Keratinocyte (primary cell): ENCODE results near the gene FGGY. TPM values are rescaled to one million over a fixed set of nuclear protein-coding genes. Genes with fewer than 3 reads are reported as not detected.

Experiments used
- DNase-seq: peaks from one replicate; pipeline ENCODE4 v3.0.0-alpha.2; 2011; ENCODE audit warnings: low read depth, missing footprints, low spot score
- FAIRE-seq: peaks from 2 replicates; lab custom pipeline; 2011; peaks lifted over from hg19 to GRCh38; lab: Jason Lieb, UNC
- H2AFZ ChIP-seq: 2 replicates; pipeline ENCODE4 v1.6.0; 2012; ENCODE audit warnings: low read length, control low read depth, inconsistent platforms; ENCODE audit not compliant: control insufficient read depth
- H3K27ac ChIP-seq: 2 replicates; pipeline ENCODE4 v1.5.1; 2011; ENCODE audit warnings: low read length; ENCODE audit not compliant: control insufficient read depth, insufficient read depth
- H3K27me3 ChIP-seq: 3 replicates; pipeline ENCODE4 v1.6.0; 2011; ENCODE audit warnings: low read length; ENCODE audit not compliant: control insufficient read depth, insufficient read depth; ENCODE audit errors: extremely low read depth
- H3K36me3 ChIP-seq, 2 experiments: 2 replicates in 1 of 2; 3 replicates in 1 of 2; pipeline ENCODE4 v1.5.1; 2011; ENCODE audit warnings: low read length in 2 of 2, mild to moderate bottlenecking in 1 of 2; ENCODE audit not compliant: control insufficient read depth in 2 of 2, insufficient read depth in 2 of 2; ENCODE audit errors: extremely low read depth in 1 of 2
- H3K4me1 ChIP-seq: 3 replicates; pipeline ENCODE4 v1.5.1; 2011; ENCODE audit warnings: low read length; ENCODE audit not compliant: control insufficient read depth, insufficient read depth; ENCODE audit errors: extremely low read depth
- H3K4me2 ChIP-seq: 3 replicates; pipeline ENCODE4 v1.6.0; 2011; ENCODE audit warnings: low read depth, low read length; ENCODE audit not compliant: control insufficient read depth, insufficient read depth; ENCODE audit errors: extremely low read depth
- H3K4me3 ChIP-seq, 3 experiments: fragments of 200-600 bp in 1 of 3; sonication (generic) in 1 of 3; 2 replicates in 2 of 3; 3 replicates in 1 of 3; pipeline ENCODE4 v1.5.1; 2011 to 2016; ENCODE audit warnings: low read length in 3 of 3, mild to moderate bottlenecking in 3 of 3, control low read depth in 2 of 3, inconsistent platforms in 1 of 3, low read depth in 1 of 3, mixed read lengths in 1 of 3, mixed run types in 1 of 3, moderate library complexity in 1 of 3; ENCODE audit not compliant: control insufficient read depth in 2 of 3, insufficient read depth in 2 of 3; ENCODE audit errors: extremely low read depth in 1 of 3
- H3K79me2 ChIP-seq: 2 replicates; pipeline ENCODE4 v1.6.0; 2012; ENCODE audit warnings: low read length; ENCODE audit not compliant: control insufficient read depth, insufficient read depth
- H3K9ac ChIP-seq: 3 replicates; pipeline ENCODE4 v1.6.0; 2011; ENCODE audit warnings: low read length; ENCODE audit not compliant: control insufficient read depth, insufficient read depth; ENCODE audit errors: extremely low read depth
- H3K9me1 ChIP-seq: 3 replicates; pipeline ENCODE4 v1.6.0; 2011; ENCODE audit warnings: low read length; ENCODE audit not compliant: control insufficient read depth, insufficient read depth; ENCODE audit errors: extremely low read depth
- H3K9me3 ChIP-seq: 2 replicates; pipeline ENCODE4 v1.5.1; 2012; ENCODE audit warnings: low read depth, low read length; ENCODE audit not compliant: control insufficient read depth
- H4K20me1 ChIP-seq: 3 replicates; pipeline ENCODE4 v1.6.0; 2011; ENCODE audit warnings: low read length; ENCODE audit not compliant: control insufficient read depth, insufficient read depth; ENCODE audit errors: extremely low read depth
- EZH2 ChIP-seq: IDR thresholded peaks from one replicate; pipeline ENCODE4 v1.6.1; 2012; ENCODE audit warnings: inconsistent platforms, mild to moderate bottlenecking, low read length, moderate library complexity
- dilution Hi-C: fragments of 300-500 bp; cut with MboI; formaldehyde crosslinking; loops from one replicate; pipeline ENCODE4 v1.7.0; 2020; ENCODE audit warnings: low sequenced_read_pairs; ENCODE audit not compliant: extremely low pct_ligation_motif_present
- polyA plus RNA-seq, 5 experiments: library from polyadenylated mRNA; depleted of rRNA in 3 of 5; stranded (reverse) in 3 of 5; stranded (forward) in 1 of 5; unstranded in 1 of 5; fragments of >200 nt; gene quantifications; 1 replicate in 1 of 5; 2 replicates in 3 of 5; 3 replicates in 1 of 5; pipeline versions ENCODE4 v1.2.1 to v1.2.3, GENCODE V29; 2011 to 2012; ENCODE audit warnings: missing spikeins in 2 of 5, low read depth in 1 of 5, low replicate concordance in 1 of 5
- TF ChIP-seq, protein P1 (sequence below), 3 experiments: IDR thresholded peaks in 1 of 3; conservative IDR thresholded peaks in 1 of 3; optimal IDR thresholded peaks in 1 of 3; 2 replicates in 2 of 3; 3 replicates in 1 of 3; pipeline versions ENCODE3 to v1.5.1; 2011; ENCODE audit warnings: low read length in 3 of 3, mild to moderate bottlenecking in 3 of 3, moderate library complexity in 2 of 3, control low read depth in 1 of 3, inconsistent platforms in 1 of 3; ENCODE audit not compliant: insufficient read depth in 2 of 3; ENCODE audit errors: extremely low read depth in 1 of 3

The FGGY gene
- polyA plus RNA-seq, 1 donor (not counting 4 experiments of a cell fraction or from before 2014, with no cell fraction given) = 16.6 TPM

DNA sequence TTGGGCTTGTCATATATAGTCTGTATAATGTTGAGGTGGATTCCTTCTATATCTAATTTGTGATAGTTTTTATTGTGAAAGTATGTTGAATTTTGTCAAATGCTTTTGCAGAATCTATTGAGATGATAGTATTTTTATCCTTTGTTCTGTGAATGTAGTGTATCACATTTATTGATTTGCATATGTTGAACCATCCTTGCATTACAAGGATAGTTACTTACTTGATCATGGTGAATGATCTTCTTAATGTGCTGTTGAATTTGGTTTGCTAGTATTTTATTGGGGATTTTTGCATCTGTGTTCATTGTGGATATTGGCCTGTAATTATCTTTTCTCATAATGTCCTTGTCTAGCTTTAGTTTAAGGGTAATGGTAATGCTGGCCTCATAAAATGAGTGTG is 8.3 kb downstream of the FGGY start:
- Histone ChIP-seq H3K27ac (no peak overlapping the region), H3K4me1 (peaks cover 7% of the 10 kb centered on the region), H3K9me1 (no peaks in the 10 kb centered on the region), H3K79me2 (no peaks in the 10 kb centered on the region), H3K4me2 (no peak overlapping the region), H2AFZ (no peak overlapping the region), H4K20me1 (no peaks in the 10 kb centered on the region), H3K4me3 (no peak overlapping the region), H3K9ac (no peak overlapping the region), H3K27me3 (no peaks in the 10 kb centered on the region), H3K9me3 (no peaks in the 10 kb centered on the region), H3K36me3 (no peaks in the 10 kb centered on the region)
- TF ChIP-seq, protein P1, sequence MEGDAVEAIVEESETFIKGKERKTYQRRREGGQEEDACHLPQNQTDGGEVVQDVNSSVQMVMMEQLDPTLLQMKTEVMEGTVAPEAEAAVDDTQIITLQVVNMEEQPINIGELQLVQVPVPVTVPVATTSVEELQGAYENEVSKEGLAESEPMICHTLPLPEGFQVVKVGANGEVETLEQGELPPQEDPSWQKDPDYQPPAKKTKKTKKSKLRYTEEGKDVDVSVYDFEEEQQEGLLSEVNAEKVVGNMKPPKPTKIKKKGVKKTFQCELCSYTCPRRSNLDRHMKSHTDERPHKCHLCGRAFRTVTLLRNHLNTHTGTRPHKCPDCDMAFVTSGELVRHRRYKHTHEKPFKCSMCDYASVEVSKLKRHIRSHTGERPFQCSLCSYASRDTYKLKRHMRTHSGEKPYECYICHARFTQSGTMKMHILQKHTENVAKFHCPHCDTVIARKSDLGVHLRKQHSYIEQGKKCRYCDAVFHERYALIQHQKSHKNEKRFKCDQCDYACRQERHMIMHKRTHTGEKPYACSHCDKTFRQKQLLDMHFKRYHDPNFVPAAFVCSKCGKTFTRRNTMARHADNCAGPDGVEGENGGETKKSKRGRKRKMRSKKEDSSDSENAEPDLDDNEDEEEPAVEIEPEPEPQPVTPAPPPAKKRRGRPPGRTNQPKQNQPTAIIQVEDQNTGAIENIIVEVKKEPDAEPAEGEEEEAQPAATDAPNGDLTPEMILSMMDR (optimal IDR thresholded peaks at IDR 0.05 in 1 of 3, IDR thresholded peaks at IDR 0.05 in 1 of 3, conservative IDR thresholded peaks at IDR 0.05 in 1 of 3; ENCODE audit: extremely low read depth in 1 of 3, insufficient read depth in 2 of 3, low read length in 3 of 3) = no peak
- no peak for TF ChIP-seq EZH2
- FAIRE-seq (no peak), DNase-seq (no peak)
- dilution Hi-C loops = no loop called here

DNA sequence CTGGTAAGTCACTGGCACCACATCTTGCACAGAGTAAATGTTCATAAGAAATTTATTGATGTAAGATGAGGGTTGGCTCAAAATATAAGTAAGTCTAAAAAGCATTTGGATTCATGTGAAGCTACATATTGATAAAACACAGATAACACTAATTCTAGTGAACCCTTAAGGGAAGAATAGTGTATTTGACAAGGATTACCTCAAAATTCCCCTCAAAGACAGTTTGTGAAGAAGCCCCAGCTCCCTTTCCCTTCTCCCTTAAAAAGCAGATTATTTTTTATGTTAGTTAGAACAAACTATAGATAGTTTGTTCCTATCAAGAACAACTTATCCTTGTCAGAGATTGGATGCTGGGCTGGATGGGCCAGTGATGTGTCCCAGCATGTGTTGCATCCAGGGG is 10.7 kb downstream of the FGGY start:
- Histone ChIP-seq H3K4me2 (no peak overlapping the region), H2AFZ (no peak overlapping the region), H3K9me1 (no peaks in the 10 kb centered on the region), H3K27me3 (no peaks in the 10 kb centered on the region), H3K9me3 (no peaks in the 10 kb centered on the region), H3K79me2 (no peaks in the 10 kb centered on the region), H3K27ac (no peak overlapping the region), H3K9ac (no peak overlapping the region), H3K4me1 (peaks cover 7% of the 10 kb centered on the region), H4K20me1 (no peaks in the 10 kb centered on the region), H3K36me3 (no peaks in the 10 kb centered on the region), H3K4me3 (no peak overlapping the region)
- FAIRE-seq (no peak), DNase-seq (no peak)
- dilution Hi-C loops = no loop called here
- TF ChIP-seq EZH2 = no peak
- TF ChIP-seq, protein P1 (optimal IDR thresholded peaks at IDR 0.05 in 1 of 3, IDR thresholded peaks at IDR 0.05 in 1 of 3, conservative IDR thresholded peaks at IDR 0.05 in 1 of 3; ENCODE audit: extremely low read depth in 1 of 3, insufficient read depth in 2 of 3, low read length in 3 of 3) = no peak
